H1 (cell line): ENCODE results near the gene CNOT1.

Source experiments
- CTCF ChIP-seq, 3 experiments: IDR thresholded peaks; 1 replicate in 2 of 3; 2 replicates in 1 of 3; pipeline versions ENCODE4 v1.5.1 to v1.6.1; 2011; ENCODE audit warnings: low read length in 3 of 3, mild to moderate bottlenecking in 3 of 3, inconsistent platforms in 2 of 3, low read depth in 1 of 3, moderate library complexity in 1 of 3; ENCODE audit not compliant: insufficient read depth in 1 of 3; ENCODE audit errors: control extremely low read depth in 1 of 3
- JUN ChIP-seq: IDR thresholded peaks from 2 replicates; pipeline ENCODE4 v1.6.1; 2011; ENCODE audit warnings: low read depth, mild to moderate bottlenecking, improper control_type of control experiment, low read length
- KDM5A ChIP-seq: fragments of 200-600 bp; IDR thresholded peaks from 2 replicates; pipeline ENCODE4 v1.7.1; 2012; ENCODE audit warnings: mild to moderate bottlenecking, low read length, inconsistent platforms, mixed read lengths
- POLR2AphosphoS5 ChIP-seq: IDR thresholded peaks from 2 replicates; pipeline ENCODE4 v1.6.1; 2011; ENCODE audit warnings: low read depth, low read length

- TF ChIP-seq CTCF (IDR thresholded peaks at IDR 0.05; ENCODE audit: control extremely low read depth in 1 of 3, insufficient read depth in 1 of 3, low read depth in 1 of 3, low read length in 3 of 3) (no peak), POLR2AphosphoS5 (no peak; the same call in 1 of the 2 replicates), JUN (no peak), KDM5A (no peak)
Observed at GRCh38 chr16:58628845-58629732, 537 bp downstream of the CNOT1 start.
